ENCODE measurements around the gene PSD2. TPM values are rescaled to one million over a fixed set of nuclear protein-coding genes. Genes with fewer than 3 reads are reported as not detected.

Gene PSD2
- total and polyA plus RNA-seq, 11 donors: 0.04 to 0.11 (median 0.04) TPM; not detected in 8

DNA sequence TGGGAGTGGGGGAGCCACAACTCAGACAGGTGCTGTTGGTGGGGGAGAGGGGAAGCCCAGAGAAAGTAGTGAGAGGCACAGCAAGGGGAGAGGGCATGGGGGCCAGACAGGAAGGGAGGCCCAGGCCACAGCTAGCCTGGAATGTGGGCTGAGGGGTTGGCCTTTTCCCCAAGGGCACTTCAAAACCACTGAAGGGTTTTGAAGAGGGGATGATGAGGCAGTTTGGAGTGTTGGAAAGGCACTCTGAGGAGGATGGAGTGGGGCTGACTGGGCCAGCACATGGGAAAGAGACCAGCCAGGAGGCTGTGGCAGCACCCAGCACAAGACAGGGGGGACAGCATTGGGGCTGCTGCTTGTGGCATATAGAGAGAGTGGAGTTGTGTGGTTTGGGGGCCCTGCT lies 3.8 kb downstream of the PSD2 start:
- no peaks in the 10 kb centered on the region for H3K36me3 ChIP-seq
- ATAC-seq: no peak
- peaks cover 18 to 81% (median 38%) of the 10 kb centered on the region in 9 donors for H3K27me3 ChIP-seq
- intact Hi-C loops (cut with DNase I): loop anchor here in 1 of 10 donors (10.0 kb wide), 1 partner anchor 345 kb away; no protein-coding TSS in a partner anchor
- no peak for DNase-seq
- no peak for TF ChIP-seq POLR2A (IDR thresholded peaks at IDR 0.05)
- TF ChIP-seq, protein P1, sequence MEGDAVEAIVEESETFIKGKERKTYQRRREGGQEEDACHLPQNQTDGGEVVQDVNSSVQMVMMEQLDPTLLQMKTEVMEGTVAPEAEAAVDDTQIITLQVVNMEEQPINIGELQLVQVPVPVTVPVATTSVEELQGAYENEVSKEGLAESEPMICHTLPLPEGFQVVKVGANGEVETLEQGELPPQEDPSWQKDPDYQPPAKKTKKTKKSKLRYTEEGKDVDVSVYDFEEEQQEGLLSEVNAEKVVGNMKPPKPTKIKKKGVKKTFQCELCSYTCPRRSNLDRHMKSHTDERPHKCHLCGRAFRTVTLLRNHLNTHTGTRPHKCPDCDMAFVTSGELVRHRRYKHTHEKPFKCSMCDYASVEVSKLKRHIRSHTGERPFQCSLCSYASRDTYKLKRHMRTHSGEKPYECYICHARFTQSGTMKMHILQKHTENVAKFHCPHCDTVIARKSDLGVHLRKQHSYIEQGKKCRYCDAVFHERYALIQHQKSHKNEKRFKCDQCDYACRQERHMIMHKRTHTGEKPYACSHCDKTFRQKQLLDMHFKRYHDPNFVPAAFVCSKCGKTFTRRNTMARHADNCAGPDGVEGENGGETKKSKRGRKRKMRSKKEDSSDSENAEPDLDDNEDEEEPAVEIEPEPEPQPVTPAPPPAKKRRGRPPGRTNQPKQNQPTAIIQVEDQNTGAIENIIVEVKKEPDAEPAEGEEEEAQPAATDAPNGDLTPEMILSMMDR (IDR thresholded peaks at IDR 0.05): no peak
- no peak overlapping the region for H3K27ac ChIP-seq
- peaks cover 0 to 14% (median 6%) of the 10 kb centered on the region in 12 donors for H3K4me1 ChIP-seq
- no peak overlapping the region for H3K4me3 ChIP-seq
- H3K9me3 ChIP-seq: no peaks in the 10 kb centered on the region

DNA sequence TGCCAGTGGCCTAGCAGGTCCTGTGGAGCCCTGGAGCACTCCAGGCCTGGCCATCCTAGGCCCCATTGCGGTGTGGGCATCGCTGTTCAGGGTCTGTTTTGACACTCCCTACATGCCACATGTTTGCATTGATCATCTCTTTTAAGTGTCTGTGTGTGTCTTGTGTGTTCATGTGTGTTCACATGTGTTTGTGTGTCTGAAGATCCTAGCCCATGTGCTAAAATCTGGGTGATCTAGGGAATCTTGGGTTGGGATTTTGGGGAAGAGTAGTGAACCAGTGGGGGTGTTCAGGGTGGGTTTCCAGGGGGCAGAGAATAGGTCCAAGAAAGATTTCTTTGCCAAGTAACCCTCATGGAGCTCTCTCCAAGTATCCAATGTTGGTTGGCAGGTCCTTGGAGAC lies 8.4 kb downstream of the PSD2 start:
- H3K9me3 ChIP-seq: no peaks in the 10 kb centered on the region
- H3K36me3 ChIP-seq: no peaks in the 10 kb centered on the region
- no peak for DNase-seq
- no peak for ATAC-seq
- 83 to 95% (median 92%) methylated on average over 2 of the region's 2 CpGs for WGBS, 4 donors
- no peak overlapping the region for H3K27ac ChIP-seq
- H3K27me3 ChIP-seq: peaks cover 0 to 43% (median 7%) of the 10 kb centered on the region in 9 donors
- no peaks in the 10 kb centered on the region for H3K4me1 ChIP-seq
- TF ChIP-seq, protein P1 (IDR thresholded peaks at IDR 0.05): no peak
- TF ChIP-seq POLR2A (IDR thresholded peaks at IDR 0.05): no peak
- intact Hi-C loops (cut with DNase I): loop anchor here in 1 of 10 donors (2.0 kb wide), 1 partner anchor 33 kb away; no protein-coding TSS in a partner anchor
- H3K4me3 ChIP-seq: no peak overlapping the region

DNA sequence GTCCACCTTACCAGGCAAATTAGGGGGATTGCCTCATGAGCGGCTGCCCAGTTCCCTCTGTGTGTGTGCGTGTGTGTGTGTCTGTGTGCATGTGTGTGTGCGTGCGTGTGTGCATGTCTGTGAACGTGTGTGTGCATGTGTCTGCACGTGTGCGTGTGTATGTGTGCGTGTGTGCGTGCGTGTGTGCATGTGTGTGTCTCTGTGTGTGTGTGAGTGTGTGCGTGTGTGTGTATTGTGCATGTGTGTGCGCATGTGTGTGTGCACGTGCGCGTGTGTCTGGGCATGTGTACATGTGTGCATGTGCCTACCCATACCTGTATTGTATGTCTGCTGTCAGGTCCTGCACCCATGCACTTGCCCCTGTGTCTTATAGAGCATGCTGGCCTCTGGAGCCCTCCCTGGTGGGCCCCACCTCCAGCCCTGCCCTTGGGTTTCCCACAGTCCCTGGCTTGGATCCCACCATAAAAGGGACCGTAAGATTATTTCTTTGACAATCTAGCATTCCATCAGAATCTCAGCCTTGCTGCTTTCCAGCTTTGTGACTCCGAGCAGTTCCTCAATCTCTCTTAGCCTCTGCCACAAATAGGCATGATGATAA lies 9.3 kb downstream of the PSD2 start:
- intact Hi-C loops (cut with DNase I): no loop called here

DNA sequence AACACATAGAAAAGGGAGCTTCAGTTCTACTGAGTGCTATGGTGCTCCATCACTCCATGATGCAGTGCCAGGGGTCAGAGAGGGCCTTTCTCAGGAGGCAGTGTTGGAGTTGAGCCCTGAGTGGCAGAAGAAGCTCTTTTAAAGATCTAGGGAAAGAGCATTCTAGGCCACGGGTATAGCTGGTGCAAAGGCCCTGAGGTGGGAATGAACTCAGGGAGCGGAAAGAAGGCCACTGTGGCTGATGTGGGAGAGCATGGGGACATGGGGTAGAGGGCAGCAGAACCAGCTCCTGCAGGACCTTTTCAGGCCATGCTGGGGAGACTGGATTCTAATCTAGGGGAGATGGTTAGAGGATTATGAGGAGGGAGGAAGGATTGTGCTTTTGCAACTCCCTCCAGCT lies 9.9 kb downstream of the PSD2 start:
- 86 to 88% (median 88%) methylated on average over 2 of the region's 2 CpGs for WGBS, 4 donors
- H3K9me3 ChIP-seq: no peaks in the 10 kb centered on the region
- intact Hi-C loops (cut with DNase I): no loop called here
- no peak for DNase-seq
- peaks cover 0 to 29% (median 0%) of the 10 kb centered on the region in 9 donors for H3K27me3 ChIP-seq
- no peaks in the 10 kb centered on the region for H3K4me1 ChIP-seq
- no peak for ATAC-seq
- no peak overlapping the region for H3K27ac ChIP-seq
- no peak for TF ChIP-seq POLR2A (IDR thresholded peaks at IDR 0.05)
- TF ChIP-seq, protein P1 (IDR thresholded peaks at IDR 0.05): no peak
- no peaks in the 10 kb centered on the region for H3K36me3 ChIP-seq
- H3K4me3 ChIP-seq: no peak overlapping the region

More for the DNA sequence above, 9.3 kb downstream of the PSD2 start:
- 86 to 92% (median 89%) methylated on average over 17 of the region's 17 CpGs for WGBS, 4 donors
- ATAC-seq (no peak), DNase-seq (no peak)
- Histone ChIP-seq H3K27me3 (peaks cover 0 to 35% (median 4%) of the 10 kb centered on the region in 9 donors), H3K9me3 (no peaks in the 10 kb centered on the region), H3K4me3 (no peak overlapping the region), H3K36me3 (no peaks in the 10 kb centered on the region), H3K27ac (no peak overlapping the region), H3K4me1 (no peaks in the 10 kb centered on the region)
- TF ChIP-seq, protein P1 (IDR thresholded peaks at IDR 0.05): no peak
- no peak for TF ChIP-seq POLR2A (IDR thresholded peaks at IDR 0.05)

Data from heart left ventricle (tissue), 16 donors.